Effector CD4-positive, alpha-beta T cell (primary cell): Measurements from ENCODE around the gene CTDSPL.

Experiments used
- DNase-seq: peaks from one replicate; pipeline ENCODE4 v3.0.0-alpha.2; 2020

The CTDSPL gene

DNA sequence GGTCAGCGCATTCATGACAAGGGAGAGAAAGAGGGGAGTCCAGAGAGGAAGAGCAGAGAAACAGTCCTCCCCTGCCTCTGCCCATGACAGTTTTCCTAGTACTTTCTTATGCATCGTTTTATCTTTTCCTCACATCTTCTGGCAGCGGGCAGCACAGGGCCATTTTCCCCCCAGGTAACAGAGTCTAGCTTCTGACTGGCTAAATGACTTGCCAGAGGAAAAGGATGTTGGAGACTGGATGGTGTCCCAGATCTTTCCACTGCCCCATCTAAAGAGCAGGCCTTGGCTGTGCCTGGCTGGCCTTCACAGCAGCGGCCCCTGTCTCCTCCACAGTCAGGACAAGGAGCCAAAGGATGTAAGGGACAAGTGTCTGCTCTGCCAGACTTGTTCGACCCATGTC lies 59.3 kb downstream of the CTDSPL start:
- DNase-seq: no peak

DNA sequence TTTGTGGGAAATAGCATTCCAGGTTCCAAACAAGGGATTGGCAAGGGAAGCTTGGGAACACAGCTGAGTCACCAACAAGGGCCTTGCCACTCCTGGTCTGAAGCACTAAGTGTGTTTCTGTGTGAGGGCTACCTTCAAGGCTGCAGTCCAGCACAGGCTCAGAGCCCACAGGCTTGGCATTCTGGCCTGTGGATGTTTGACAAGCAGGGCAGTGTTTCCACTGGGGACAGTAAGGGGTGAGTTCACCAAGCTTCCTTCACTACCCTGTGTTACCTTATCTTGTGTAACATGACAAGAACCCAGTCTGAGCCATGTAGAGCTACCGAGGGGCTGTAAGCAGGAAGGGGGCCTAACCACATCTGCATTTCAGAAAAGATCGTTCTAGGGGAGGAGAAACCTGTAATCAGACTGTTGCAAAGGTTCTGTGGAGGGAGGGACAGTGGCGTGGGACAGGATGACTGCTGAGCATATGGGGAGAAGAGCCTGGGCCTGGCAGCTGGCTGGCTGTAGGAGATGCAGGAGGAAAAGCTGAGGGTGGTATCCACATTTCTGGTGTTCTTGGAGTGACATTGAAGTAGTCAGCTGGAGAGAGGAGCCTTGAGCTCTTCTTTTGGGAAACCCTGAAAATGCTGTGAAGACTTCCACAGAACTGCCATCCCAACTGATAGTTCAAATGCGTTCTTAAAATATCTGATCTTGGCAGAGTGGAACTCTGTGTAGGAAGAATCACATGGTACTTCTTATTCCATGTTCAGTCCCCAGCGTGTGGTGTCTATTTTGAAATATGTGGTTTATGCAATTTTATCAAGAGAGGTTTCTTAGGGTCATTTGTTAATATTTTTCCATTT lies 61.3 kb downstream of the CTDSPL start:
- DNase-seq: no peak

DNA sequence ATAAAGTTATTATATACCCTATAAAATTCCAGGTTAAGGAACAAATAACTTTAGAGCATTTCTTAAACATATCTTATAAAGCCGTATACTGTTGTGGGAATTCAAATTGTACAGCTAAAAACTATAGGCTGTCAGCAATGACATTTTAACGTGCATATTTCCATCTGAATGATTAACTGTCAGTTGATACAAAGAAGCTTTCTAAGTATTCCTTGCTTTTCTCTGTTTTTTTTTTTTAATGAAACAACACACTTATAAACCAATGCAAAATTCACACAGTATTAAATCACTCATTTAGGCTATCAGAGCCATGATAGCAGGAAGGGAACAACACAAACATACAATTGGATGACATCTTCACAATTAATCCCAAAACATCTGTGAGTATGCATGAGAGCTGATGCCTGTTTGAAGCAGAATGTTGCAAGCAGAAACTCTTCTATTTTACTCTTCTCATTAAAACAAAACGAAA lies 61.9 kb downstream of the CTDSPL start:
- DNase-seq: no peak

DNA sequence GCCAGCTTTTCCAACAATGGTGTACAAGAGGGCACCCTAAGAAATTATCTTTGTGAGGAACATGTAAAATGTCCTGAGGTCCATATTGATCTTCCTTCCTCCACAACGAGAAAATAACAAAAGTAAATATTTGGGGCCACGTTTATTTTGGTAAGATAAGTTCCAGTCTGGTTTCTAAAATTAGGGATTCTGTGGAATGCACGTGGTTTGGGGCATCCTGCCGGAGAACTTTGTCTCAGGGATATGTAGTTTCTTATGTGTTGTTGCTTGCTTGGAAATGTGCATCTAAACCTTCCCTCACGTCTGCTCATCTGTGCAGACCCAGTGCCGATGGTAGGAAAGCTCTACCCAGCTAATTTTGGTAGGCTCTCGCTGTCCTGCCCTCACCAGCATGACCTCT lies 62.8 kb downstream of the CTDSPL start:
- DNase-seq: no peak

DNA sequence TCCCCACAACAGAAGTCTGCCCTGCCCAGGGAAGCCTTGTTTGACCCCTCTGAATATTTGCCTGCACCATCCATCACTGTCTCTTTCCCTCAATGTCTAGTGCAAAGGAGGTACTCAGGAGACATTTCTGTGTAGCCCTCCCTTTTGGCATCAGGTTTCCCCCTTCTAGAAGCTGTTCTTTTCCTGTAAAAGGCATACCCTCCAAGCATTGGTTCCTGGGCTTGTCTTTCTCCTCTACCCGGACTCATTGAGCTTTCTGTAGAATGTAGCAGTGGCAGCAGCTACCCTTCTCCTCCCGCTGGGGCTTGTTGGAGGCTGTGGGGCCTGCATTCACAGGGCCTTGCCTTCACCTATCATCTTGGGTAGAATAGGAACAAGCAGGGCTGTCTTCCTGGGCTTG lies 63.5 kb downstream of the CTDSPL start:
- DNase-seq: no peak

DNA sequence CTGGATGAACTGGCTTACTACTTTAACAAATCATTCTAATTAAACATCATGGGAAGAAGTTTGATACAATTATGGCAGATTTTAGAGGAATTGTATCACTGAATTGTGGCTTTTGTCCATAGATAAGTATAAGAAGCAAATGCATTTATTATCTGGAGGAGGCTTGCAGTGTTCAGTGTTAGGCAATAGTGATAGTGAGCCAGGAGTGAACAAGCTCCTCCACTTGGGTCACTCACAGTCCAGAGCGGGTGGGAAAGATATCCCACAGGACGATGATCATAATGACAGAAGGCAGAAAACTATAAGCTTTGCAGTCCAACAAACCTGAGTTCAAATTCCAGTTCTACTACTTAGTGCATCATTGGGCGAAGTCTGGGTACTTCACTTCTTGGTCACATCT lies 64.9 kb downstream of the CTDSPL start:
- no peak for DNase-seq

DNA sequence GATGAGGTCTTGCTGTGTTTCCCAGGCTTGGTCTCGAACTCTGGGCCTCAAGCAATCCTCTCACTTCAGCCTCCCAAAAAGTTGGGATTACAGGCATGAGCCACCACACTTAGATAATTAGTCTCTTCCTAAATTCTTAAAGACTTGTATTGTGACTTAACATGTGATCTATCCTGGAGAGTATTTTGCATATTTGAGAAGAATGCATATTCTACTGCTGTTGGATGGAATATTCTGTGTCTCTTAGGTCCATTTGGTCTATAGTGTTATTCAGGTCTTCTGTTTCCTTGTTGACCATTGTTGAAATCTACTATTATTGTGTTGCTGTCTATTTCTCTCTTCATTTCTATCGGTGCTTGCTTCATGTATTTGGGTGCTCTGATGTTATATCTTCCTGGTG lies 68.8 kb downstream of the CTDSPL start:
- DNase-seq: no peak

- no peak for DNase-seq
Observed at GRCh38 chr3:37932505-37932904, 70.8 kb downstream of the CTDSPL start.

- DNase-seq: no peak
Observed at GRCh38 chr3:37934631-37935289, 73.1 kb downstream of the CTDSPL start.

DNA sequence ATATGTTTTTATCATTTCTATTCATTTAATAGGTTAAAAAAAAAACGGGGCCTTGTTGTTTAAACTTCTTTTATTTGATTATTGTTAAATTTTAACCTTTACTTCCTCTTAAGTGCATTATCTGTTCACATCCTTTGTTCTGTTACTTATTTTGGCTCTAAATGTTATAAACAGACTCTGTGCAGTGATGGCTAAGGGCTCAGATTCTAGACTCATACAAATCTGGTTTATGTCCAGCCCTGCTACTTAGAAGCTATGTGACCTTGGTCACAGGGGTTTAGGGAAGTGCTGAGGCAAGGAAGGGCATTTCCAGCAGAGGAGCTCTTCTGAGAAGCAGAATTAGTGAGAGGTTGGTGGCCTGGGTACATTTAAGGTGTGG lies 73.6 kb downstream of the CTDSPL start:
- DNase-seq: no peak

DNA sequence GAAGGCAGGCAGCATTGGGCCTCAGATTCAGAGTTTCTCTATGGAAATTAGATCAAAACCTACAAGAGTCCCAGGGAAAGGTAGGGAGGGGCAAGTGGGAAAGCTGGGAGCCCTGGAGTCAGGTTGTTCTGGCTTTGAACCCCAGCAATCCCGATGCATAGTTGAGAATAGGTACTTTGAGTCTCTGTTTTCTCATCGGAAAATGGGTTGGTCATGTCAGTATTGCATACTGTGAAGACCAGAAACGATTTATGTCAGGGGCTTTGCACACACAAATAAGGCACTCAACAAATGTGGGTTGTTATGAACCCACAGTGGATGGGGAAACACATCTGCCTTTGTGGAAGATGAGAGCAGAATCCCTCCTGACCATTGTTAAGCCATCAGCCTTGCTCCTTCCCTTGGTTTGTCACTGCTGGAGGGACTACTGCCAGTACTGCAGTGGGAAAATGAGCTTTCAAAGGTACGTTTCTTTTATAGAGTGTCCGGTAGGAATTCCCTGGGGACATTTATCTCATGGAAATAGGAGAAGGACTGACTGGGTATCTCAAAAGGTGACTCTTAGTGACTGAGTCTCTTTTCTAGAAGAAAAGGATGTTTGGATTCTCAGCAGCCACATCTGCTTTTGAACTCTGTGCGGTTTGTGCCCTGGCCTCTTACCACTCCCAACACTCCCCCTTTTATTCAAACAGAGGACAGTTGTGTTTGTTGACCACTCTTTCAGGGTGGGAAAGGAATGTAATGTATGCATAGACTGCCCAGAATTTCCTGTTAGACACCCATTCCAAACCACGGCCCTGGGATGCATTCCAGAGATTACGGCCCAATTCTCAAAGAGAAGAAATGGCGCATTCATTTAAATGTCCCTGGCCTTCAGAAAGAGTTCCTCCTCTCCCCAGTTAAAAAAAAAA lies 74.3 kb downstream of the CTDSPL start:
- no peak for DNase-seq

DNA sequence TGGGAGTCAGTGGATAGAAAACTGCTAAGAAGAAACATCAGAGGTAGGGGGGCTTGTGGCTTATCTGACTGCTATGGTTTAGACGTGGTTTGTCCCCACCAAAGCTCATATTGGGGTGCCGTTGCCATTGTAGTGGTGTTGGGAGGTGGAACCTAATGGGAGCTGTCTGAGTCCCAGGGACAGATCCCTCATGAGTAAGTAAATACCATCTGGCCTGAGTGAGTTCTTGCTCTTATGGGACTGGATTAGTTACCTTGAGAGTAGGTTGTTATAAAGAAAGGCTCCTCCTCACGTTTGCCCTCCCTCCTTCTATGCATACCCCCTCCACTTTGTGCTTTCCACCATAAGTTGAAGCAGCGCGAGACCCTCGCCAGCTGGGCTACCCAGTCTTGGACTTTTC lies 75.5 kb downstream of the CTDSPL start:
- DNase-seq: no peak

DNA sequence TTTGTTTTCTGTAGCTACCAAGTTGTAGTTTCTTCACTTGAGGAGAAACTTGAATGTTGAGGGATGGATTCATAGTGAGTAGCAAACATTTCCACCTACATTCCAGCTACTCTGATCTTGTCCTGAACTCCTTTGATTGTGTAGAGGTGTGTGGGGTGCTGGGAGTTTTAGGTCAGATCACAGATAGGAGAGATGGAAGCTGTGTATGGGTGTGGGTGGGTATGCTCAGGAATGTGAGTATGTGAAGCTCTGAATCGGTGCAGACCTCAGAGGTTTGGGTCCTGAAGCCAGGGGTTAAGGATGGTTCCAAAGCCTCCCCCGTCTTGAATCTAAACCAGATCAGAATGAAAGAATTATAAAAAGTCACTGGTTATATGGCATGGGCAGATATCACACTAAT lies 76.3 kb downstream of the CTDSPL start:
- DNase-seq: no peak

DNA sequence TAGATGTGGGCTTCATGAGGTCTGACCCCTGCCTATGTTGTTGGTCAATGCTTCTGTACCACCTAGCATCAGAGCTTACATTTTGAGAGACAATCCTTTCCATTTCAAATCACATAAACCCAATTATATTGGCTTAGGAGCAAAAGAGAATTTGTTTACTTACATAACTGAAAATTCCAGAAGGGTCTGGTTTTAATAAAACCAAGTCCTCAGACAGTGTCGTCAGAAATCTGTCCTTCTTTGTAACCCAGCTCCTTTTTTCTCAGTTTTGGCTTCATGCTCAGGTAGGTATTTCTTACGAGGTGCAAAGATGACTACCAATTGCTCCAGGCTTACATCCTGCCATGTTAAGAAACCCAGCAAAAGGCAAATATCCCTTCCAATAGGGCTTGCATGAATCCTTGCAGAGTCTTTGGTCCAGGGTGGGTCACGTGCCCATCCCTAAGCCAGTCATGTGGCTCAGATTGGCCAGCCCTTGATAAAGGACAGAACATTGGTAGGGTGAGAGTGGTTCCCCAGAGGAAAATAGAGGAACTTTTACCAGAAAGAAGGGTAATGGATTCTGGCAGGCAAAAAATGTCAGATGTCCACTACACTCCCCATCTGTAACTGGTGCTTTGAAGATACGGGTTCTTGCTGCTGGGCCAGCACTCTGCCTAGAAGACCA lies 78.7 kb downstream of the CTDSPL start:
- no peak for DNase-seq

GRCh38 chr3:37941608-37942508 lies 80.2 kb downstream of the CTDSPL start:
- DNase-seq: no peak

- no peak for DNase-seq
Observed at GRCh38 chr3:37942646-37943045, 81.0 kb downstream of the CTDSPL start.

DNA sequence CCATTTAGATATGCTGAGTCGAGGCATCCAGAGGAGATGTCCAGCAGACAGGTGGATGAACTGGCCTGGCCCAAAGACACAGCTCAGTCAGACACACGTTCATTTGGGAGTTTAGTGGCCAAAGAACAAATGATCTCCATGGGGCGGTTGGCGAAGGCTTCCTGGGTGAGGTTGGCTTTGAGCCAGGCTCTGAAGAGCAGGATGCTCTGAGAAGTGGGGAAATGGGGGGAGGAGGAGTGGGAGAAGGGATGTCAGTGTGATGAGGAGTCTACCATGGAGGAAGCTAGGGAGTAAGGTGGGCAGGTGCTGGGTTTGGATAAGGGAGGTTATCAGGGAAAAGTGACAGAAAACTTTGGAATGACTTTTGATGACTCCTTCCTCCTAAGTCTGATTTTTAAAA lies 81.4 kb downstream of the CTDSPL start:
- DNase-seq: no peak

DNA sequence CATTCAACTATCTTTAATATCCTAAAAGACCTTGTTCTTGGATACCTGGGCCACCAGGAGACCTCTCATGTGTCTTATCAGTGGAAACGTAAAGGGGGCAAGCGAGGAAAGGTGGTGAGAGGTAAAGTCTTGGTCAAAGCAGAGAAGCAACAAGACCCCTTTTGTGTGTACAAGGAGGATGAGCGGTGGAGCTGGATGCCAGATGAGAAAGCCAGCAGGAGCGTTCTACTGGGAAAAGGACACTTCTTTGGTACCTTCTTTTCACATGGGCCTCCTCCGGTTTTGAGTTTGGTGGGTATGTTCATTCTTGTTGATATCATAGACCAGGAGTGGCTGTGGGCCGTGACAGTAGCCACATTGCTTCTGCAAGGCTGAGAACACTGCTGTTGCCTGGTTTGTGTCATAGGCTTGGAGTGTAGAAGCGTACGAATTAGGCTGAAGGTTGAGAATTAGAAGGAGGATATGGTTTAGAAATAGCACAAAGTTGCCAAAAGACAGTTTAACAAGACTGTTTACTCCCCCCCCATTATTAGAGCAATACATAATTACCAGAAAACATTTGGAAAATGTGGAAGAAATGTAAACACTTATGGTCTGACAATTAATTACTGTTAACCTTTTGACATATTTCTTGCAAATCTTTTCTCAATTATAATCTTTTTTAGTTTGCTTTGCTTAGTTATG lies 82.1 kb downstream of the CTDSPL start:
- no peak for DNase-seq

DNA sequence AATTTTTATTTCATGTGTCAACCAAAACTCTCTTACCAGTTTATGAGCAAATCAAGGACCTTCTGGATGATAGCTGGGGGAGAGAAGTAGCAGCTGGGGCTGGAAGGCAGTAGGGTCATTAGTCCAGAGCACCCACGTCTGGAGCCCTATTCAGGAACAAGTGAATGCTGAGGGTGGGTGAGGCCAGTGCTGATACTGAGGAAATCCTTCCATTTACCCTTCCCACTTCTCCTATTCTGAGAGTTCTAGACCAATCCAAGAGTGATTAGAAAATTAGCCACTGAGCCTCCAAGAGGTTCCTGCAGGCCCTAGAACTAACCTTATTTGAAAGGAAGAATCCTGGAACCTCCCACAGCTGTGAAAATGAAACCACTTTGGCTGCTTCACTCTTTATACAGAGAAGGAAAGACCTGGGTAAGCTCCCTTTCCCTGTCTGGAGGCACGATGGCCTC lies 82.7 kb downstream of the CTDSPL start:
- DNase-seq: no peak

- DNase-seq: no peak
Observed at GRCh38 chr3:37945156-37945806, 83.6 kb downstream of the CTDSPL start.
